Mesenchymal stem cell (in vitro differentiated cells and primary cell): ENCODE data around the gene HOMER1.

Source experiments
- DNase-seq: peaks from one replicate; pipeline ENCODE4 v3.0.0-alpha.2; 2013
- H2AFZ ChIP-seq: one replicate; pipeline ENCODE4 v1.6.1; 2013; ENCODE audit warnings: low read depth, mild to moderate bottlenecking, control low read depth, inconsistent platforms, low read length, moderate library complexity
- H2AK5ac ChIP-seq: 2 replicates; pipeline ENCODE4 v1.6.1; 2013; ENCODE audit warnings: low read length, moderate library complexity, mild to moderate bottlenecking, inconsistent platforms; ENCODE audit not compliant: severe bottlenecking
- H2BK120ac ChIP-seq: one replicate; pipeline ENCODE4 v1.6.1; 2013; ENCODE audit warnings: low read depth, mild to moderate bottlenecking, inconsistent platforms, low read length, moderate library complexity
- H2BK12ac ChIP-seq, 2 experiments: one replicate each; pipeline ENCODE4 v1.6.1; 2013; ENCODE audit warnings: inconsistent platforms in 2 of 2, low read length in 2 of 2, mild to moderate bottlenecking in 2 of 2, moderate library complexity in 2 of 2, control low read depth in 1 of 2
- H2BK15ac ChIP-seq: one replicate; pipeline ENCODE4 v1.6.1; 2013; ENCODE audit warnings: mild to moderate bottlenecking, low read depth, inconsistent platforms; ENCODE audit not compliant: poor library complexity, severe bottlenecking
- H2BK5ac ChIP-seq: 2 replicates; pipeline ENCODE4 v1.6.1; 2013; ENCODE audit warnings: low read depth, mild to moderate bottlenecking, low read length, control low read depth, inconsistent platforms; ENCODE audit not compliant: poor library complexity, severe bottlenecking
- H3K14ac ChIP-seq, 2 experiments: one replicate each; pipeline ENCODE4 v1.6.1; 2013; ENCODE audit warnings: inconsistent platforms in 2 of 2, low read length in 2 of 2, control low read depth in 1 of 2, mild to moderate bottlenecking in 1 of 2, moderate library complexity in 1 of 2
- H3K18ac ChIP-seq, 2 experiments: one replicate each; pipeline ENCODE4 v1.6.1; 2013; ENCODE audit warnings: inconsistent platforms in 2 of 2, low read length in 2 of 2, control low read depth in 1 of 2, low read depth in 1 of 2, mild to moderate bottlenecking in 1 of 2
- H3K23ac ChIP-seq, 2 experiments: one replicate each; pipeline ENCODE4 v1.6.1; 2013; ENCODE audit warnings: inconsistent platforms in 2 of 2, low read length in 2 of 2, mild to moderate bottlenecking in 2 of 2, moderate library complexity in 2 of 2, control low read depth in 1 of 2
- H3K27ac ChIP-seq: 2 replicates; pipeline ENCODE4 v1.5.1; 2013; ENCODE audit warnings: mild to moderate bottlenecking, moderate library complexity, low read length, control low read depth, inconsistent platforms; ENCODE audit not compliant: poor library complexity, severe bottlenecking
- H3K27me3 ChIP-seq, 2 experiments: 2 replicates each; pipeline versions ENCODE4 v1.6.1 to v1.7.0; 2013; ENCODE audit warnings: low read length in 2 of 2, mild to moderate bottlenecking in 2 of 2, moderate library complexity in 2 of 2, control low read depth in 1 of 2, inconsistent platforms in 1 of 2; ENCODE audit not compliant: control insufficient read depth in 1 of 2, insufficient read depth in 1 of 2
- H3K36me3 ChIP-seq, 2 experiments: 2 replicates each; pipeline versions ENCODE4 v1.6.1 to v1.7.0; 2013; ENCODE audit warnings: low read length in 2 of 2, control low read depth in 1 of 2, inconsistent platforms in 1 of 2, low read depth in 1 of 2, mild to moderate bottlenecking in 1 of 2; ENCODE audit not compliant: insufficient read depth in 2 of 2, control insufficient read depth in 1 of 2
- H3K4ac ChIP-seq, 2 experiments: one replicate each; pipeline ENCODE4 v1.6.1; 2013; ENCODE audit warnings: inconsistent platforms in 2 of 2, low read length in 2 of 2, mild to moderate bottlenecking in 2 of 2, moderate library complexity in 2 of 2, control low read depth in 1 of 2, low read depth in 1 of 2
- H3K4me1 ChIP-seq: 2 replicates; pipeline ENCODE4 v1.6.1; 2013; ENCODE audit warnings: low read depth, low read length, control low read depth; ENCODE audit not compliant: control insufficient read depth, insufficient read depth
- H3K4me2 ChIP-seq: 2 replicates; pipeline ENCODE4 v1.6.1; 2013; ENCODE audit warnings: low read length, mild to moderate bottlenecking, inconsistent platforms; ENCODE audit not compliant: poor library complexity, severe bottlenecking
- H3K4me3 ChIP-seq, 2 experiments: 2 replicates each; pipeline versions ENCODE4 v1.5.1 to v1.7.0; 2013; ENCODE audit warnings: low read length in 2 of 2, mild to moderate bottlenecking in 2 of 2, control low read depth in 1 of 2, low read depth in 1 of 2; ENCODE audit not compliant: insufficient read depth in 1 of 2
- H3K79me1 ChIP-seq: replicated peaks from 2 replicates; pipeline ENCODE4 v1.6.1; 2013; ENCODE audit warnings: mild to moderate bottlenecking, control low read depth, low read length, inconsistent platforms; ENCODE audit not compliant: poor library complexity, severe bottlenecking
- H3K9ac ChIP-seq: 2 replicates; pipeline ENCODE4 v1.7.0; 2013; ENCODE audit warnings: mild to moderate bottlenecking, low read length, moderate library complexity
- H3K9me3 ChIP-seq: 2 replicates; pipeline ENCODE4 v1.7.0; 2013; ENCODE audit warnings: mild to moderate bottlenecking, low read length; ENCODE audit not compliant: control insufficient read depth
- H4K8ac ChIP-seq: one replicate; pipeline ENCODE4 v1.6.1; 2013; ENCODE audit warnings: inconsistent platforms, mild to moderate bottlenecking, low read length, moderate library complexity
- H4K91ac ChIP-seq: one replicate; pipeline ENCODE4 v1.6.1; 2013; ENCODE audit warnings: mild to moderate bottlenecking, low read length, inconsistent platforms
- WGBS: methylation state at CpG from one replicate; pipeline ENCODE4 v1.1.7; 2013; ENCODE audit warnings: mixed read lengths; 5-methylcytosine and 5-hydroxymethylcytosine counted together

The HOMER1 gene

GRCh38 chr5:79459626-79460025 lies 54.3 kb downstream of the HOMER1 start:
- no peaks in the 10 kb centered on the region for H3K36me3 ChIP-seq
- H3K27me3 ChIP-seq = no peaks in the 10 kb centered on the region
- H3K4ac ChIP-seq = no peak overlapping the region
- H3K9ac ChIP-seq = no peak overlapping the region
- no peak overlapping the region for H2BK120ac ChIP-seq
- H3K23ac ChIP-seq = no peak overlapping the region
- no peak overlapping the region for H2BK12ac ChIP-seq
- no peak overlapping the region for H3K27ac ChIP-seq
- no peak overlapping the region for H4K91ac ChIP-seq
- H4K8ac ChIP-seq = no peak overlapping the region
- no peak overlapping the region for H3K4me3 ChIP-seq
- no peak overlapping the region for H3K18ac ChIP-seq
- no peak overlapping the region for H3K4me2 ChIP-seq
- no peaks in the 10 kb centered on the region for H3K4me1 ChIP-seq
- no peak overlapping the region for H2BK15ac ChIP-seq
- 90% methylated on average over 2 of the region's 2 CpGs for WGBS
- H2BK5ac ChIP-seq = no peak overlapping the region
- peaks cover 25% of the 10 kb centered on the region for H3K79me1 ChIP-seq
- DNase-seq = no peak
- no peak overlapping the region for H2AK5ac ChIP-seq
- no peak overlapping the region for H3K14ac ChIP-seq
- H3K9me3 ChIP-seq = no peaks in the 10 kb centered on the region
- no peak overlapping the region for H2AFZ ChIP-seq

GRCh38 chr5:79456890-79457583 lies 56.9 kb downstream of the HOMER1 start:
- Histone ChIP-seq H3K4me1 (no peaks in the 10 kb centered on the region), H3K36me3 (no peaks in the 10 kb centered on the region), H2BK15ac (no peak overlapping the region), H2BK12ac (no peak overlapping the region), H3K4me3 (no peak overlapping the region), H2BK120ac (no peak overlapping the region), H3K9ac (no peak overlapping the region), H4K8ac (no peak overlapping the region), H2AFZ (no peak overlapping the region), H3K9me3 (no peaks in the 10 kb centered on the region), H3K4me2 (no peak overlapping the region), H3K27ac (no peak overlapping the region), H3K18ac (no peak overlapping the region), H3K79me1 (peaks cover 17% of the 10 kb centered on the region), H4K91ac (no peak overlapping the region), H3K23ac (no peak overlapping the region), H2AK5ac (no peak overlapping the region), H3K14ac (no peak overlapping the region), H3K4ac (no peak overlapping the region), H2BK5ac (no peak overlapping the region), H3K27me3 (no peaks in the 10 kb centered on the region)
- 100% methylated on average over 2 of the region's 2 CpGs for WGBS
- no peak for DNase-seq

- Histone ChIP-seq H2BK5ac (no peak overlapping the region), H2BK12ac (no peak overlapping the region), H3K9me3 (no peaks in the 10 kb centered on the region), H4K8ac (no peak overlapping the region), H2BK15ac (no peak overlapping the region), H3K27me3 (no peaks in the 10 kb centered on the region), H3K4ac (no peak overlapping the region), H2AK5ac (no peak overlapping the region), H2AFZ (no peak overlapping the region), H2BK120ac (no peak overlapping the region), H4K91ac (no peak overlapping the region), H3K4me1 (no peaks in the 10 kb centered on the region), H3K14ac (no peak overlapping the region), H3K4me2 (no peak overlapping the region), H3K36me3 (no peaks in the 10 kb centered on the region), H3K18ac (no peak overlapping the region), H3K9ac (no peak overlapping the region), H3K4me3 (no peak overlapping the region), H3K23ac (no peak overlapping the region), H3K27ac (no peak overlapping the region), H3K79me1 (peaks cover 15% of the 10 kb centered on the region)
- no peak for DNase-seq
Observed at GRCh38 chr5:79456400-79456799, 57.5 kb downstream of the HOMER1 start.

GRCh38 chr5:79454043-79454442 lies 59.9 kb downstream of the HOMER1 start:
- no peak overlapping the region for H2BK12ac ChIP-seq
- no CpG with 5 or more reads among the region's 4 CpGs for WGBS
- no peak overlapping the region for H3K18ac ChIP-seq
- H2BK120ac ChIP-seq = no peak overlapping the region
- no peaks in the 10 kb centered on the region for H3K27me3 ChIP-seq
- no peak for DNase-seq
- no peaks in the 10 kb centered on the region for H3K4me1 ChIP-seq
- H3K27ac ChIP-seq = no peak overlapping the region
- H3K36me3 ChIP-seq = peaks cover 0 to 3% of the 10 kb centered on the region in 2 experiments
- H2AFZ ChIP-seq = no peak overlapping the region
- H3K14ac ChIP-seq = no peak overlapping the region
- H4K91ac ChIP-seq = no peak overlapping the region
- H4K8ac ChIP-seq = no peak overlapping the region
- no peak overlapping the region for H3K23ac ChIP-seq
- no peak overlapping the region for H3K4me3 ChIP-seq
- H2BK5ac ChIP-seq = no peak overlapping the region
- no peak overlapping the region for H2BK15ac ChIP-seq
- no peaks in the 10 kb centered on the region for H3K9me3 ChIP-seq
- no peak overlapping the region for H2AK5ac ChIP-seq
- no peak overlapping the region for H3K4me2 ChIP-seq
- peaks cover 7% of the 10 kb centered on the region for H3K79me1 ChIP-seq
- H3K4ac ChIP-seq = no peak overlapping the region
- H3K9ac ChIP-seq = no peak overlapping the region
